Endothelial cell of umbilical vein (primary cell): ENCODE measurements around the gene OLFM2. TPM values are rescaled to one million over a fixed set of nuclear protein-coding genes. Genes with fewer than 3 reads are reported as not detected.

Experiments used
- BruUV-seq: library from RNA; stranded (reverse); fragments of 400-500 nt; replicated peaks from 2 replicates; lab custom pipeline; 2021; lab: Mats Ljungman, UMichigan
- CTCF ChIA-PET: fragments of 300-600, 350-600 bp; sonication (Branson Sonifier 250); formaldehyde crosslinking; loops from one replicate; lab custom pipeline; 2021; ENCODE audit warnings: antibody characterized with exemption, inconsistent platforms; lab: Charles Lee
- POLR2A ChIA-PET: fragments of 300-600, 350-600 bp; sonication (Branson Sonifier 250); formaldehyde crosslinking; loops from one replicate; lab custom pipeline; 2021; ENCODE audit warnings: antibody characterized with exemption, inconsistent platforms; lab: Charles Lee
- DNase-seq: peaks from one replicate; pipeline ENCODE4 v3.0.0-alpha.2; 2011; ENCODE audit warnings: low read depth, low spot score
- FAIRE-seq: peaks from 2 replicates; lab custom pipeline; 2011; peaks lifted over from hg19 to GRCh38; lab: Jason Lieb, UNC
- H2AFZ ChIP-seq: 2 replicates; pipeline ENCODE4 v1.6.0; 2012; ENCODE audit warnings: low read depth, low read length, control low read depth, inconsistent platforms
- H3K27ac ChIP-seq: 2 replicates; pipeline ENCODE4 v1.5.1; 2011; ENCODE audit warnings: low read depth, mild to moderate bottlenecking, control low read depth, low read length, moderate library complexity; ENCODE audit not compliant: insufficient read depth
- H3K27me3 ChIP-seq, 2 experiments: 2 replicates each; pipeline versions ENCODE4 v1.6.0 to v1.6.1; 2011; ENCODE audit warnings: low read length in 2 of 2, mixed read lengths in 1 of 2; ENCODE audit not compliant: control insufficient read depth in 2 of 2, insufficient read depth in 2 of 2
- H3K36me3 ChIP-seq, 2 experiments: 2 replicates in 1 of 2; 3 replicates in 1 of 2; pipeline ENCODE4 v1.5.1; 2011; ENCODE audit warnings: low read length in 2 of 2, mild to moderate bottlenecking in 1 of 2, moderate library complexity in 1 of 2; ENCODE audit not compliant: control insufficient read depth in 2 of 2, insufficient read depth in 2 of 2; ENCODE audit errors: extremely low read depth in 1 of 2
- H3K4me1 ChIP-seq: 3 replicates; pipeline ENCODE4 v1.5.1; 2011; ENCODE audit warnings: mild to moderate bottlenecking, low read length; ENCODE audit not compliant: control insufficient read depth, insufficient read depth; ENCODE audit errors: extremely low read depth
- H3K4me2 ChIP-seq: 2 replicates; pipeline ENCODE4 v1.6.1; 2011; ENCODE audit warnings: low read length, control low read depth, mixed read lengths; ENCODE audit not compliant: insufficient read depth
- H3K4me3 ChIP-seq, 3 experiments: fragments of 200-600 bp in 1 of 3; sonication (generic), shearing (Covaris generic) in 1 of 3; replicated peaks in 1 of 3; 2 replicates each; pipeline ENCODE4 v1.5.1; 2011 to 2016; ENCODE audit warnings: control low read depth in 3 of 3, low read length in 3 of 3, mild to moderate bottlenecking in 2 of 3, inconsistent platforms in 1 of 3, low read depth in 1 of 3, moderate library complexity in 1 of 3; ENCODE audit not compliant: insufficient read depth in 1 of 3
- H3K79me2 ChIP-seq: 2 replicates; pipeline ENCODE4 v1.6.0; 2012; ENCODE audit warnings: low read length, inconsistent platforms; ENCODE audit not compliant: control insufficient read depth, insufficient read depth
- H3K9ac ChIP-seq: replicated peaks from 2 replicates; pipeline ENCODE3; 2011; ENCODE audit warnings: low read length, control low read depth; ENCODE audit not compliant: insufficient read depth; ENCODE audit errors: extremely low read depth
- H3K9me1 ChIP-seq: replicated peaks from 3 replicates; pipeline ENCODE4 v1.6.0; 2011; ENCODE audit warnings: mild to moderate bottlenecking, low read length; ENCODE audit not compliant: control insufficient read depth, insufficient read depth; ENCODE audit errors: extremely low read depth
- H3K9me3 ChIP-seq: replicated peaks from 2 replicates; pipeline ENCODE4 v1.5.1; 2012; ENCODE audit warnings: low read length, inconsistent platforms; ENCODE audit not compliant: control insufficient read depth, insufficient read depth
- H4K20me1 ChIP-seq: replicated peaks from 2 replicates; pipeline ENCODE3; 2011; ENCODE audit warnings: mild to moderate bottlenecking, low read length; ENCODE audit not compliant: control insufficient read depth, insufficient read depth; ENCODE audit errors: extremely low read depth
- CTCF ChIP-seq, 2 donors: IDR thresholded peaks; 1 replicate in 1 of 2; 2 replicates in 1 of 2; pipeline ENCODE4 v1.5.1; 2011; ENCODE audit warnings: low read length in 2 of 2, mild to moderate bottlenecking in 2 of 2, moderate library complexity in 2 of 2, control low read depth in 1 of 2, inconsistent platforms in 1 of 2, low read depth in 1 of 2; ENCODE audit not compliant: insufficient read depth in 1 of 2; ENCODE audit errors: extremely low read depth in 1 of 2
- EZH2 ChIP-seq: IDR thresholded peaks from 2 replicates; pipeline ENCODE4 v1.6.1; 2012; ENCODE audit warnings: borderline replicate concordance, low read depth, mild to moderate bottlenecking, moderate library complexity, low read length, inconsistent platforms; ENCODE audit not compliant: severe bottlenecking
- FOS ChIP-seq: IDR thresholded peaks from 2 replicates; pipeline ENCODE4 v1.6.1; 2011; ENCODE audit warnings: mild to moderate bottlenecking, low read length, moderate library complexity, borderline replicate concordance; ENCODE audit not compliant: insufficient read depth
- GATA2 ChIP-seq: IDR thresholded peaks from 2 replicates; pipeline ENCODE4 v1.7.0; 2011; ENCODE audit warnings: low read depth, mild to moderate bottlenecking, moderate library complexity, mixed read lengths, low read length; ENCODE audit not compliant: insufficient read length, insufficient read depth
- JUN ChIP-seq: IDR thresholded peaks from 2 replicates; pipeline ENCODE4 v1.6.1; 2011; ENCODE audit warnings: borderline replicate concordance, low read depth; ENCODE audit not compliant: insufficient read length, insufficient read depth
- MAX ChIP-seq: IDR thresholded peaks from 2 replicates; pipeline ENCODE4 v1.6.1; 2011; ENCODE audit not compliant: insufficient read depth, insufficient read length
- MYC ChIP-seq: IDR thresholded peaks from one replicate; pipeline ENCODE4 v1.6.1; 2011; ENCODE audit warnings: mild to moderate bottlenecking, low read depth, low read length
- POLR2A ChIP-seq: IDR thresholded peaks from 2 replicates; pipeline ENCODE4 v1.6.1; 2012; ENCODE audit warnings: low read depth, mild to moderate bottlenecking, control low read depth, low read length
- POLR2AphosphoS5 ChIP-seq: IDR thresholded peaks from 2 replicates; pipeline ENCODE4 v1.6.1; 2012; ENCODE audit warnings: low read depth, mild to moderate bottlenecking, control low read depth, low read length, moderate library complexity; ENCODE audit not compliant: insufficient read depth
- dilution Hi-C: fragments of 300-500 bp; cut with MboI; formaldehyde crosslinking; loops from one replicate; pipeline ENCODE4 v1.15.0; 2019; ENCODE audit warnings: low sequenced_read_pairs; ENCODE audit not compliant: extremely low pct_ligation_motif_present
- intact Hi-C: fragments of 100-400 bp; cut with micrococcal nuclease; formaldehyde crosslinking; loops from one replicate; pipeline ENCODE4 v1.10.0; 2022
- polyA plus RNA-seq, 4 experiments: library from polyadenylated mRNA; depleted of rRNA in 3 of 4; stranded (reverse) in 3 of 4; unstranded in 1 of 4; fragments of >200 nt; gene quantifications; 2 replicates each; pipeline versions ENCODE4 v1.2.1 to v1.2.3, GENCODE V29; 2011 to 2012; ENCODE audit warnings: missing spikeins in 1 of 4
- total RNA-seq: library from RNA; stranded (reverse); gene quantifications from 2 replicates; pipeline ENCODE4 v1.2.3, GENCODE V29; 2021

The OLFM2 gene
- total and polyA plus RNA-seq, 2 donors (not counting 3 experiments of a cell fraction or from before 2014, with no cell fraction given) = 0.91 to 1.9 TPM

- Histone ChIP-seq H4K20me1 (no peaks in the 10 kb centered on the region), H3K9me1 (no peaks in the 10 kb centered on the region), H3K4me3 (no peak overlapping the region), H3K9ac (no peak overlapping the region), H3K27me3 (no peaks in the 10 kb centered on the region), H3K9me3 (no peaks in the 10 kb centered on the region), H3K79me2 (no peaks in the 10 kb centered on the region), H3K27ac (no peak overlapping the region), H3K4me2 (no peak overlapping the region), H3K36me3 (no peaks in the 10 kb centered on the region), H3K4me1 (peaks cover 5% of the 10 kb centered on the region), H2AFZ (no peak overlapping the region)
- no TSS peak for BruUV-seq
- POLR2A ChIA-PET = no interaction called here
- intact Hi-C loops (no loop called here), dilution Hi-C loops (no loop called here)
- CTCF ChIA-PET = interaction anchor here (0.9 to 2.0 kb wide), 3 partner anchors 10 to 17 kb away, joined by 3 to 6 read pairs (median 4); no protein-coding TSS in a partner anchor
- TF ChIP-seq POLR2AphosphoS5 = no peak
- TF ChIP-seq CTCF (IDR thresholded peaks at IDR 0.05; ENCODE audit: extremely low read depth in 1 of 2, insufficient read depth in 1 of 2, low read depth in 1 of 2, low read length in 2 of 2) = no peak
- no peak for TF ChIP-seq GATA2
- TF ChIP-seq POLR2A = no peak
- TF ChIP-seq FOS = no peak
- TF ChIP-seq MAX = no peak
- no peak for TF ChIP-seq JUN
- TF ChIP-seq EZH2 = no peak
- TF ChIP-seq MYC = no peak
- no peak for FAIRE-seq
- DNase-seq = no peak
Observed at GRCh38 chr19:9875031-9875627, 61.2 kb downstream of the OLFM2 start.
